H4 (cell line): ENCODE results near the gene RPS5. TPM values are rescaled to one million over a fixed set of nuclear protein-coding genes. Genes with fewer than 3 reads are reported as not detected.
"Not testable (repeated sequence)": the region's sequence is repeated elsewhere in the genome, so short reads cannot be mapped to it uniquely, and the experiment has no call there.

Source experiments
- DNase-seq: peaks from one replicate; pipeline ENCODE4 v3.0.0-alpha.2; 2015; ENCODE audit warnings: low spot score
- total RNA-seq: library from RNA; depleted of rRNA; stranded (reverse); fragments of >200 nt; shearing (Covaris generic); gene quantifications from 2 replicates; pipeline ENCODE4 v1.2.3, GENCODE V29; 2014

RPS5 gene
- total RNA-seq, 1 experiment from 2014 or later, result 3,081 TPM

- DNase-seq, result no peak
These were observed 30.1 kb upstream of the RPS5 start for GRCh38 chr19:58356766-58357480.

DNA sequence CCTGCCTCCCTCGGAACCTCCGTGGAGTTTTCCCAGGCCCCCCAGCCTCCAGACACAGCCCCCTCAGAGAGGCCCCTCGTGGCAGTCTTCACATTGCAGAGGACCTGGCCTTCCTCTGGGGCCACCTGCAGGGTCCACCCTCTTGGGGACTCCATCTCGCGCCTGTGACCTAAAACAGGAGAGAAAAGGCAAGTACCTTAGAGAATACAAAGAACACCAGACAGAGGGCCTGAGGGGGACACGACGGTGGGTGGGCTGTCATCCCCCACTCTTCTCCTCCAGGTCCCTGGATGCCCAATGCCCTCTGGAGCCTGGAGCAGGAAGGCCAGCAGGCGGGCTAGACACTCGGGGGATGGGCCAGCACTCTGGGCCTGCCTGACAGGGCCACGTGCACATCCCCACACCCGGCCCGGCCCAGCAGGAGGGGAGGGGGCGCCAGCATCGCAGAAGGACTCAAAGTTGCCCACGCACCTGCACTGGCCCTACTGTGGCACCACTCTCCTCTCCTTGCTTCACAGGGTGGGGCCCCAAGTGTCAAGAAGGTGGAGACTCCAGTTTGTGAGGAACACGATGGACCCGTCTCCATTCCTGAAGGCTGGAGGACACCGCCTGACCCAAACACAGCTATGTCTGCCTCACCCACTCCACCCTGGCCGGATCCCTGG is 29.5 kb upstream of the RPS5 start:
- no peak for DNase-seq

DNA sequence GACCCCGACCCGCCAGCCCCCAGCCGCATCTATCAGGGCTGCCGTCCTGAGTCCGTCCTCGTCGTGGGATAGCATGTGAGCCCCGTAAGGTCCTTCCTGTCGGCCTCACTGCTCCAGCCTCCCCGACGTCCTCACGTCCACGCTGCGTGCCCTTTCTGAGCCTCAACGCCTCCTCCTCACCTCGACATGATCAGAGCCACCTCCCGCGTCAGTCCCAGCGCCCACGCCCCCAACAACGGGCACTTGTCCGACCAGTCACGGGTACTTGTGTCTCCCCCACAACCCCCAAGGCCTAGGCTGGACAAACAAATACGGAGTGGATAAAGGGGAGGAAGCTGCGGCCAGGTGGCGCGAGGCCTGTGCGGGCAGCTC is 25.2 kb upstream of the RPS5 start:
- peak; percentile 47 for DNase-seq

DNA sequence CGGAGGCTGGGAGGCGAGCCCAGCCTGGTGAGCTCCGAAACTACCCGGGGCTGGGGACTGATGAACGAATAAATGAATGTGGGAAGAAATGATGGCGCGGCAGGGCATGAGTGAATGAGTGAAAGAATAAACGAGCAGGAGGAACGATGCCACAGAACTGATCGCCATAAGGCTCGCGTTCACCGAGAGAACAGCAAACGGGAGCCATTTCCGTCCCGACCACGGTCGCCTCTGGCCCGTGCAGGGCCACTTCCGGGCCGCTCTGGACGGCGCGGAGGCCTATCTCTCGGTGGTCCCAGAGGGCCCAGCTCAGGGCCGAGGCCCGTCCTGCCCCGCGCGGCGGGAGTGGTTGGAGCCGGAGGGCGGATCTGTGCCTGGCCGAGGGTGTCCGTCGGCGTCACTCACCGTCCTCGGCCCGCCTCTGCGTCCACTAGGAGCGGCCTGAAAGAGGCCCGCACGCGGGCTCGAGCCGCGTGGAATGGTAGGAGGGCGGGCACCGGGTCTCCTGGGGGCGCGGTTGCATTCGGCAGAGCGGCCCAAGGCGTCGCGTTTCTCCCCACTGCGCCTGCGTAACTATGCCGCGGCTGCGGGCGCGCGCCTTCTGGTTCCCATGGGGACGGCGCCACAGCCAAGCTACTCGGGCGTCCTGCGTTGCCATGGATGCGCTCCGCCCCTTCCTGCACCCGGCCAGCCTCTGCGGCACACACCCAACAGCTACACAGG is 24.6 kb upstream of the RPS5 start, which contains the start of gene ZNF497:
Gene ZNF497, minus strand, starts transcription at position 480 of the 723 bp plus-strand sequence. CDS start 5,116 bp downstream, outside the sequence.
- peak; percentile 96 for DNase-seq

GRCh38 chr19:58364146-58364545 is 22.9 kb upstream of the RPS5 start:
- no peak for DNase-seq

- DNase-seq, result no peak
These were observed 20.3 kb upstream of the RPS5 start for GRCh38 chr19:58366585-58367430.

GRCh38 chr19:58367698-58368454 is 19.2 kb upstream of the RPS5 start:
- DNase-seq, result no peak

GRCh38 chr19:58368561-58369360 is 18.3 kb upstream of the RPS5 start:
- DNase-seq, result no peak

DNA sequence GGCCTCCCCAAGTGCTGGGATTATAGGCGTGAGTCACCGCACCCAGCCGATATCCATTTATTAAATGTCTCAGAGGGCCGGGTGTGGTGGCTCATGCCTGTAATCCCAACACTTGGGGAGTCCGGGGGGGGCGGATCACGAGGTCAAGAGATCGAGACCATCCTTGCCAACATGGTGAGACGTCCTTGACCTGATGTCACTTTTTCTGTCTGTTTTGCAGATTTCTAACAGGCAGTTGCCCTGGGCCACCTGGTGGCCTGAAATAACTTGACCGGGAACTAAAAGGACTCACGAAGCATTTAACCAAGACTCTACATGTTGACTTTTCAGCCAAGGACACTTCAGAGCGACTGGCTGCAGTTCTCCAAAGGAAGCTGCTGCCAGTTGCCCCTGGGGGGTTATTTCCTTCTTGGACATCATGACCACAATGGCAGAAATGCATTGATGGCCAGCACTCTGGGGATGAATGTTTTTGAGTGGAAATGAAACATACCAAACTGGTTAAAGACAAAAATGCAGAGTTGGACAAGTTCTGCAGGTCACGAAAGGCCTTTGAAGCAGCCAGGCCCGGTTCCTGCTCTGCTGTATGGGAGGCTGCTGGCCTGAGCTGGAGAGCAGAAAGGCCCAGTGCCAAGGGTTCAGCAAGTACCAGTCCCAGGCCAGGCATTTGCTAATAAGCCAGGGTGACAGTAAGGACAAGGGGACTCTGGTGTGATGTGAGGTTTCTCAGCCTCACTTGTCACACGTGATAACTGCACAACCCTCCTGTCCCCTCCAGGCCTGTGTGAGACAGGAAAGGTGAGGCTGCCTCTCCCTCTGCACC is 14.5 kb upstream of the RPS5 start:
- DNase-seq, result no peak

- DNase-seq, result no peak
These were observed 12.9 kb upstream of the RPS5 start for GRCh38 chr19:58374200-58374599.

- not testable (repeated sequence) for DNase-seq
These were observed 10.3 kb upstream of the RPS5 start for GRCh38 chr19:58376724-58377123.

DNA sequence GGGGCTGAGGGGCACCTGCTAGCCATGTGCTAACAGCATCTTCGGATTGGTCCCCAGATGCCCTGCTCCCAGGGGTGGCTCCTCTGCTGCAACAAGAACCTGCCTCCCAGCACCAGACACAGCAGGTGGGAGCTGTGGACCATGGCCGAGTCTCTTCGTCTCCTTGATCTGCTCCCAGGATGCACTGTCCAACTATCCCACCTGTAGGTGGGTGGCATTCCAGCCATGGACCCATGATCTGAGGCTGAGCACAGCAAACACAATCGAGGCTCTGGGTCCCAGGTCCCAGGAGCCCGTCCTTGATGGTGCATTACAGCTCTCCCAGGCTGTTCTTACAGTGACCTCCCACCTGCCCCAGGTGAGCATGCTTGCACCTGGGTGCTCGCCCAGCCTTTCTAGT is 7.8 kb upstream of the RPS5 start:
- DNase-seq, result no peak

DNA sequence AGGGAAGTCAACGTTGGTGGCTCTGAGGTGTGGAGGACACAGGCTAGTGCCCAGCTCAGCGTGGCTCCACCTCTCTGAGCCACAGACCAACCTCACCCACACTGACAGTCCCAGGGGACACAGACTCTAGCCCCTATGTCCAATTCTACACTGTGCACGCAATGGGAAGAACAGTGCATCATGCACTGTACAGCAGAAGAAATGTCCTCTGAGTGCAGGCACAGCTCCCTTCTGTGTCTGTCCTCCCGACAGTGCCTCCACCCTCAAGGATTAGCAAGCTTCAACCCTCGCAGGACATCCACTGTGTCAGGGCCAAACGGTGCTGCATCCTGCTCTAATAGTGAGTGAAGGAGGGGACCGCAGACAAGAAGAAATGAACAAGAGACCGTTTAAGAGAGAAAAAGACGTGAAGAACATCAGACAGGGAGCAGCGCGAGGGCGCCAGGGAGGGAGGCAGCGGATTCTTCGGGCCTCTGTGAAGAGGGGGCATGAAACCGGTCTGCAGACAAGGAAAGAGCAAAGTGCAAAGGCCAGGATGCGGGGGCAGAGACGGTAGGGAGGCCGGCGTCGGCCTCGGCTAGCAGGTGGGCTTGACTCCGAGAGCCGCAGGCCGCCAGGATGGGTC is 6.9 kb upstream of the RPS5 start:
- no peak for DNase-seq

DNA sequence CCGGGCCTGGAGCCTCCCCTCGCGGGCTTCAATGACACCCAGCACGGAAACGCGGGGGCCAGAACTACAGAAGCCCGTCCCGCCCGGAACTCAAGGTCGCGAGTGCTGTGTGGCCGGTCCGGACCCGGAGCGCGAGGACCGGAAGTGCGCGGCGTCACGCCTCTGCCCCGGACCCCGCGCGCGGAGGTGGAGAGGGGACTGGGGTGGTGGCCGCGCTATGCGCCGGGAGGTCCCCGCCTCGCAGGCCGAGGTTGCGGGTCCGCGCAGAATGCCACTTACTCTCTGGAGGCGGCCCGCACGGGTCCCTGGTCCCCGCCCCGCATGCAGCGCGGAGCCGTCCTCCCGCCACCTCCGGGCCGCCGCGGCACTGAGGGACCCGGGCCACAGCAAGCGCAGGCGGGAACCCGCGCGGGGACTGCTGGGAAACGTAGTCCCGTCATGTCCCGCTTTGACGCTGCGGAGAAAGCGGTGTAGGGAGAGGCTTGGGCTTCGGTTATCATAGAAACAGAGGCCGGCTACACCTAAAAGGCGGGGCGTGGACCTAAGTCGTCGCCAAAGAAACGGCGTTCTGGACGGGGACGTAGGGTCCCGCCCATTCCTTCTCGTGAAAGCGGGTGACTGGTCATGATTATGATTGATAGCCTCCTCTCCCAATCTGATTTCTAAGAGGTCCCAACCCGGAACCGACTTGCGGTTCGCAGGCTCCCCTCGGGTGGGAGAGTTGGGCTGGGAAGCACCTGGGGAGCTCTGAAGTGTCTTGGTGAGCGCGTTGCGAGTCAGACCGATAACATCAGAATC is 6.2 kb upstream of the RPS5 start, which contains the start of gene ZNF837:
Gene ZNF837, minus strand, starts transcription at position 369 of the 798 bp plus-strand sequence. CDS start 11,698 bp downstream, outside the sequence.
- DNase-seq, result peak; percentile 100

DNA sequence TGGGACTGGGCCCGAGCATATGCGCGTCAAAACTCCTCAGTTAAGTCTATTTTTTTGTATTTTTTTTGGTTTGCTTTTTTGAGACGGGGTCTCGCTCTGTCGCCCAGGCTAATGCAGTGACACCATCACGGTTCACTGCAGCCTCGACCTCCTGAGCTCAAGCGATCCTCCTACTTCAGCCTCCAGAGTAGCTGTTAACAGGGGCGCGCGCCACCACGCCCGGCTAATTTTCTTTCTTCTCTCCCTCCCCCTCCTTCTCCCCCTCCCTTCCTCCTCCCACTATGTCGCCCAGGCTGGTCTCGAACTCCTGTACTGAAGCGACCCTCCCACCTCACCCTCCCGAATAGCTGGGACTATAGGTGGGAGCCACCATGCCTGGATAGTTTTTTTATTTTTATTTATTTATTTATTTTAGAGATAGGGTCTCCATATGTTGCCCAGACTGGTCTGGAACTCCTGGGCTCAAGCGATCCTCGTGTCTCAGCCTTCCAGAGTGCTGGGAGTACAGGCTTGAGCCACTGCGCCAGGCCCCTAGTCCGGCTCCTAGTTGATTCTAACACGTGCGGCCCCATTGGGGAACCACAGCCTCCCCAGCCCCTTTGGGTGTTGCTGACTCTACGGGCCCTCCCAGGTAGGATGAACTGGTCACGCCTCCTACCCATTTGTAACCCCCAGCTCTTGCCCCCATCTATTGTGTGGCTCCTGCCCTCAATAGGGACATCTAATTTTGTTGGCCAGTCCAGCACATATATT is 5.4 kb upstream of the RPS5 start:
- DNase-seq, result no peak

- DNase-seq, result no peak
These were observed 4.0 kb upstream of the RPS5 start for GRCh38 chr19:58382997-58383603.
